Activated CD4-positive, alpha-beta T cell treated with anti-CD3 and anti-CD28 coated beads, Interleukin-2, amount 50 U/mL, for 16 hours (primary cell): ENCODE results near the gene DEFB131A.
"Not testable (repeated sequence)": the region's sequence is repeated elsewhere in the genome, so short reads cannot be mapped to it uniquely, and the experiment has no call there.

Experiments used
- DNase-seq: peaks from one replicate; pipeline ENCODE4 v3.0.0-alpha.2; 2020

Gene DEFB131A

DNA sequence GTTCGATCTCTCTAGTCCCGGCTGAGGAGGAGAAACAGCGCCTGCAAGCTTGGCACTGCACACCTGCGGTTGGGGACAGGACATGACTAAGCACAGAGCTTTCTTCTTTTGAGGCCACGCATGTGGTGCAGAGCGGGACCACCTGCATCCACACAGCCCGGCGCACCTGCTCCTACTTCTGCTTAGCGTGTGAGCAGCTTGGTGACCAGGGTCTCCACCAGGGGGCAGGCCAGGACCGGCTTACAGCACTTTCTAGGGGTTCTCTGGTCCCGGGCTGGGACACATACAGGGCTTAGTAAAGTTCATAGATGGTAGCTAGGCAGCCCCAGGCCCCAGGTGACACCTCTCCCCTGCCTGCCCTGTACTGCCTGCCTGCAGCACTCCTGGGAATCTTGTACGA, 51.2 kb downstream of the DEFB131A start:
- DNase-seq = peak; percentile 82

GRCh38 chr4:9497575-9498467, 53.6 kb downstream of the DEFB131A start:
- DNase-seq = not testable (repeated sequence)

DNA sequence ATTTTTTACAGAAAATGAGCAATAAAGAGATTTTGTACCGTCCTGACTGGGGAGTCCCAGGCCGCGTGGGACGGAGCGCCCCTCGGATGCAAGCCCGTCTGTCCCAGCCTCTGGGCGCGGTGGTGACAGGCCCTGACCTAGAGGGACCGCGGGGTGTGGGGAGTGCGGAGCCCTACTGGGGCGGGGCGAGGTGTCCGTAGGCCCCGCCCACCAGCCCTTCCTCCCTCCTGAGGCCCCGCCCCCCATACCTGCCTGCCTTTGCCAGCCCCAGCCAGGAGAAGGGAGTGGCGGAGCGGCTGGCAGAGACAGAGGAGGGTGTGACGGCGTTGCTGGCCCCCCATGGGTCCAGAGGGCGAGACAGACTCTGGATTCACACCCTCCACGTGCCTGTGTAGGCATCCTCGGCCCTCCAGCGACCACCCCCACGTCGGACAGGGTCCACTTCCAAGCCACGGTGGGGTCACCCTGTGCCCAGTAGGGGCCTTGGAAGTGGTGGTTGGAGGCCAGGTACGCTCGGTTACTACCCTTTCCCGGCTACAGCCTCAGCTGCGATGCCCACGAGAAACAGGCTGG, 54.3 kb downstream of the DEFB131A start:
- not testable (repeated sequence) for DNase-seq

GRCh38 chr4:9499974-9500487, 55.8 kb downstream of the DEFB131A start:
- DNase-seq = not testable (repeated sequence)
